Fibroblast of skin of right biceps (primary cell): ENCODE measurements around the gene FICD.
"Not testable (repeated sequence)": the region's sequence is repeated elsewhere in the genome, so short reads cannot be mapped to it uniquely, and the experiment has no call there.

ENCODE experiments used
- DNase-seq: peaks from one replicate; pipeline ENCODE4 v3.0.0-alpha.2; 2013

Gene FICD

GRCh38 chr12:108514973-108515814 is at the start of gene FICD:
FICD (plus strand) TSS chr12:108515277; CDS start chr12:108516973, 1,696 bp downstream.
- peak; percentile 98 for DNase-seq

GRCh38 chr12:108465417-108465816 is 49.7 kb upstream of the FICD start:
- no peak for DNase-seq

GRCh38 chr12:108468196-108468968 is 46.7 kb upstream of the FICD start:
- DNase-seq: peak; percentile 34

- DNase-seq: no peak
Measured at GRCh38 chr12:108473400-108474055, 41.5 kb upstream of the FICD start.

- DNase-seq: no peak
Measured at GRCh38 chr12:108475396-108475795, 39.7 kb upstream of the FICD start.

GRCh38 chr12:108477055-108477880 is 37.8 kb upstream of the FICD start:
- no peak for DNase-seq

- no peak for DNase-seq
Measured at GRCh38 chr12:108477881-108478259, 37.2 kb upstream of the FICD start.

GRCh38 chr12:108478611-108479206 is 36.4 kb upstream of the FICD start:
- no peak for DNase-seq

- no peak for DNase-seq
Measured at GRCh38 chr12:108479364-108480070, 35.6 kb upstream of the FICD start.

GRCh38 chr12:108482717-108483212 is 32.3 kb upstream of the FICD start:
- peak; percentile 3 for DNase-seq

- no peak for DNase-seq
Measured at GRCh38 chr12:108483213-108484059, 31.6 kb upstream of the FICD start.

- DNase-seq: no peak
Measured at GRCh38 chr12:108484431-108484830, 30.6 kb upstream of the FICD start.

- no peak for DNase-seq
Measured at GRCh38 chr12:108484845-108485244, 30.2 kb upstream of the FICD start.

- not testable (repeated sequence) for DNase-seq
Measured at GRCh38 chr12:108485371-108485770, 29.7 kb upstream of the FICD start.

- not testable (repeated sequence) for DNase-seq
Measured at GRCh38 chr12:108487029-108487428, 28.0 kb upstream of the FICD start.

GRCh38 chr12:108491256-108491655 is 23.8 kb upstream of the FICD start:
- DNase-seq: no peak

- DNase-seq: peak; percentile 24
Measured at GRCh38 chr12:108495054-108495453, 20.0 kb upstream of the FICD start.

- DNase-seq: no peak
Measured at GRCh38 chr12:108495823-108496579, 19.1 kb upstream of the FICD start.

GRCh38 chr12:108498136-108498535 is 16.9 kb upstream of the FICD start:
- no peak for DNase-seq

GRCh38 chr12:108502922-108503321 is 12.2 kb upstream of the FICD start:
- no peak for DNase-seq
